Activated T-helper 1 cell treated with anti-CD3 and anti-CD28 coated beads, Interleukin-12 subunit alpha, Interleukin-12 subunit beta, Interleukin-2, Interleukin-4 antibody, amounts not matched to agents 30 ng/mL and 10 ng/mL and 1 ng/mL, durations not matched to agents 14 hours and 24 hours and 36 hours (primary cell): ENCODE data around the gene PCID2. TPM values are rescaled to one million over a fixed set of nuclear protein-coding genes. Genes with fewer than 3 reads are reported as not detected.

Source experiments
- DNase-seq: peaks from one replicate; pipeline ENCODE4 v3.0.0; 2021; ENCODE audit warnings: low spot score
- H3K27ac Mint-ChIP-seq: one replicate; pipeline ENCODE4 v1.8.0; 2021; ENCODE audit warnings: mild to moderate bottlenecking, mixed read lengths
- H3K27me3 Mint-ChIP-seq: one replicate; pipeline ENCODE4 v1.8.0; 2022; ENCODE audit warnings: mild to moderate bottlenecking, moderate library complexity, mixed read lengths; ENCODE audit not compliant: insufficient read depth
- H3K36me3 Mint-ChIP-seq: one replicate; pipeline ENCODE4 v1.8.0; 2021; ENCODE audit warnings: low read depth, mixed read lengths
- H3K4me1 Mint-ChIP-seq: one replicate; pipeline ENCODE4 v1.8.0; 2021; ENCODE audit warnings: low read depth, mixed read lengths
- H3K4me3 Mint-ChIP-seq: one replicate; pipeline ENCODE4 v1.8.0; 2021; ENCODE audit warnings: mild to moderate bottlenecking, moderate library complexity, mixed read lengths
- H3K9me3 Mint-ChIP-seq: one replicate; pipeline ENCODE4 v1.8.0; 2021; ENCODE audit warnings: mixed read lengths
- intact Hi-C: fragments of 100-400 bp; cut with micrococcal nuclease; formaldehyde crosslinking; loops from one replicate; pipeline ENCODE4 v1.15.1; 2024
- total RNA-seq: library from RNA; stranded (reverse); gene quantifications from 2 replicates; pipeline ENCODE4 v1.2.3, GENCODE V29; 2022

PCID2 gene
- total RNA-seq, 1 donor from 2014 or later = 71.5 TPM

DNA sequence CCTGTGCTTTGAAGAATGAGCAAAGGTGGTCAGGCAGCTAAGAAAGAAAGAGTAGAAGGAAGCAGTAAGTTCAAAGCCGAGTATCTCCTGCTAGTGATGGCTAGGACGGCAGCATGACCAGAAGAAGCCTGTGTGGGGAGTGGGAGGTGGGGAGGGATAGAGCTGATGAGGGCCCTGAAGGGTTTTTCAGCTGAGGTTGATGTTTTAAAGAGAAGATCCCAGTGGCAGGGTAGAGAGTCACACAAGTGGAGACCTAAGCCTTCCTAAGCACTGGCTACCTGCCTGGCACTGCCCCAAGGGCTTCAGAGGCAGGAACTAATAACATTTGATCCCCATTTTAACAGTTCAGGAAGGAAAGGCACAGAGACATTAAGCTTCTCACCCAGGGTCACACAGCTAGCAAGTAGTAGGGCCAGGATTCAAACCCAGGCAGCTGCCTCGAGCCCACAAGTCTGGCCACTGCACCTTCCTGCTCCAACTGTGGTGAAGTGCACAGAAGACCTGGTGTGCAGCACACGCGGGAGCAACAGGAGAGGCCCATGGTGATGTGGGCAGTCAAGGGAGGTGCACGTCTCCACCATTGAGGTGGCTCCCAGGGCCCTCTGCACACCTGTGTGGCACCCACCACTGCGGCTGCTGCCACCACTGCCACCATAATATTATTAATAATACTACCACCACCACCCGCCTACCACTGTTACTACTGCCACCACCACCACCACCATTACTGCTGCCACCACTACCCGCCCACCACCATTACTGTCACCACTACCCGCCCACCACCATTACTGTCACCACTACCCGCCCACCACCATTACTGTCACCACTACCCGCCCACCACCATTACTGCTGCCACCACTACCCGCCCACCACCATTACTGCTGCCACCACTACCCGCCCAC, 23.1 kb upstream of the PCID2 start:
- no peaks in the 10 kb centered on the region for H3K27me3 Mint-ChIP-seq
- H3K9me3 Mint-ChIP-seq = no peaks in the 10 kb centered on the region
- peak overlapping the region; percentile 49 for H3K27ac Mint-ChIP-seq
- no peak overlapping the region for H3K4me3 Mint-ChIP-seq
- peaks cover 59% of the 10 kb centered on the region for H3K36me3 Mint-ChIP-seq
- intact Hi-C loops = no loop called here
- peaks cover 20% of the 10 kb centered on the region for H3K4me1 Mint-ChIP-seq
- no peak for DNase-seq

DNA sequence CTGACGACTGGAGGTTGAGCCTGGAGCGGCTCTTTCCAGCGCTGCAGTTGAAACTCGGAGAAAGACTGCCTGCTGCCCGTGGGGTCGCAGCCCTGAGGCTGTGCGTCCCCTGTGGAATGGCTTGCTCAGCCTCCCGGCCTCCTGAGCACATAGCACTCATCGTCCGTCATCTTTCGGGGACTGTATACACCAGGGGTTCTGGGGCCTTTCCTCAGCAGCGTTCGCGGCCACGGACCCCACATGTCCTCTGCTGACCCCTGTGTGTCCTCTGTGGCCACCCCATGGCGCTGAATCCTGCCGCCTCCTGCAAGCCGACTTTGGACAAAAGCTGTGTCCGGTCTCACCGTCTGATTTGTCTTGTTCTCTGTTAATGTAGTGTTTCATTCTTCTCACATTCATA, 21.3 kb upstream of the PCID2 start:
- H3K4me3 Mint-ChIP-seq = no peak overlapping the region
- no peak for DNase-seq
- H3K27ac Mint-ChIP-seq = peak overlapping the region; percentile 8
- no peaks in the 10 kb centered on the region for H3K9me3 Mint-ChIP-seq
- peaks cover 20% of the 10 kb centered on the region for H3K4me1 Mint-ChIP-seq
- peaks cover 55% of the 10 kb centered on the region for H3K36me3 Mint-ChIP-seq
- intact Hi-C loops = no loop called here
- H3K27me3 Mint-ChIP-seq = no peaks in the 10 kb centered on the region

DNA sequence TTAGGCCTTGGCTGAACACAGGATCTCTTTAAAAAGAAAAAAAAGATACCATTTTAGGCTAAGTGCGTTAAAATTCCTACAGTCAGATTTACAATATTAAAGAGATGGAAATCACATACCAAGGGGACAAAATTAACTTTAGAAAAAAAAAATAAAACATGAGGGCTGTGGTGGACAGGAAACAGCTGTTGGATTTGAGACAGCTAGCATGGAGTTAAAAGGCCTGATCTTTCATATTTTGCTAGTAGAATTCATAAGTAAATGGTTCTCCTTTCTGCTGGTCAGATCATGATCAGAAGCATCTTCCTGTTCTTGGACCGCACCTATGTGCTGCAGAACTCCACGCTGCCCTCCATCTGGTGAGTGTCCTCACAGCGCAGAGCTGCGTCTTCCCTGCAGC, 20.7 kb upstream of the PCID2 start:
- Mint-ChIP-seq H3K36me3 (peaks cover 57% of the 10 kb centered on the region), H3K27me3 (no peaks in the 10 kb centered on the region), H3K4me1 (peaks cover 20% of the 10 kb centered on the region), H3K9me3 (no peaks in the 10 kb centered on the region), H3K27ac (no peak overlapping the region), H3K4me3 (no peak overlapping the region)
- no peak for DNase-seq
- intact Hi-C loops = no loop called here

DNA sequence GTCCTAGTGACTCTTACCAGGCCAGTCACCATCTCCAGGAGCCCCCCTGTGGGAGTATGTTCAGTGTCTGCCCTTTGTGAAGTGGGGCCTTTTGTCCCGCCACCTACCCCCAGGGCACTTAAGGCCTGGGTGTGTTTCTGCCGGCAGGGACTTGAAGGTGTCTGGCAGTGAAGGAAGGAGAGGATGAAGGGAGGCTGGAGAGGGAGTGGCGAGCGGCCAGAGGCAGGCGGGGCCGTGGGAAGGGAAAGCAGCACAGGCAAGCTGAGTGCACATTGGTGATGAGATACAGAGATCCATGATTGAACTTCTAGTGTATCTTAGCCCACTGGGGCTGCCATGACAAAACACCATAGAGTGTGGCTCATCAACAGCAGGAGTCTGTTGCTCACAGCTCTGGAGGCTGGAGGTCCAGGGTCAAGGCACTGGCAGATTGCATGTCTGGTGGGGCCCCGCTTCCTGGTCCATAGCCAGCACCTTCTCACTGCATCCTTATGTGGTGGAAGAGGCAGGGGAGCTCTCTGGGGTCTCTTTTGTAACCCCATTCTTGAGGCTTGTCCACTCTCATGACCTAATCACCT, 18.5 kb upstream of the PCID2 start:
- Mint-ChIP-seq H3K9me3 (no peaks in the 10 kb centered on the region), H3K4me3 (no peak overlapping the region), H3K27me3 (no peaks in the 10 kb centered on the region), H3K36me3 (peaks cover 49% of the 10 kb centered on the region), H3K27ac (no peak overlapping the region), H3K4me1 (peaks cover 21% of the 10 kb centered on the region)
- intact Hi-C loops = no loop called here
- DNase-seq = no peak

DNA sequence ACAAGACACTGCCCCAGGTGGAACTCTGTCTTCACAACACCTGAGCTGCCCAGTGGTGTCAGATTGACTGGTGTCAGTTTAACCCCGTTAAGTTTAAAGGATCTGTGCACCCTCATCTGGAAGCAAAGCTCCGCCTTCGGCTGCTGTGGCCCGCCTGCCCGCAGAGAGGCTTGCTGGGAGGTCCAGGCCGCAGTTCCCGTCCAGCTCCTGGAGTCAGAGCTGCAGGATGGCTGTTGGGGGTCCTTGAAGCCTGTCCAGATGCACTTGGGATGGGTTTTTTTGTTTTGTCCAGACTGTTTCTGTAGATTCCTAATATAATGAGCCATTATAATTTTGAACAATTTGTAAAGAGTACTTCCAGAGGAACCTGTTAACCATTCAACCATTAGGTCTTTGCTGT, 17.0 kb upstream of the PCID2 start:
- Mint-ChIP-seq H3K9me3 (no peaks in the 10 kb centered on the region), H3K27me3 (no peaks in the 10 kb centered on the region), H3K36me3 (peaks cover 46% of the 10 kb centered on the region), H3K4me1 (peaks cover 18% of the 10 kb centered on the region), H3K4me3 (no peak overlapping the region), H3K27ac (no peak overlapping the region)
- intact Hi-C loops = no loop called here
- no peak for DNase-seq

DNA sequence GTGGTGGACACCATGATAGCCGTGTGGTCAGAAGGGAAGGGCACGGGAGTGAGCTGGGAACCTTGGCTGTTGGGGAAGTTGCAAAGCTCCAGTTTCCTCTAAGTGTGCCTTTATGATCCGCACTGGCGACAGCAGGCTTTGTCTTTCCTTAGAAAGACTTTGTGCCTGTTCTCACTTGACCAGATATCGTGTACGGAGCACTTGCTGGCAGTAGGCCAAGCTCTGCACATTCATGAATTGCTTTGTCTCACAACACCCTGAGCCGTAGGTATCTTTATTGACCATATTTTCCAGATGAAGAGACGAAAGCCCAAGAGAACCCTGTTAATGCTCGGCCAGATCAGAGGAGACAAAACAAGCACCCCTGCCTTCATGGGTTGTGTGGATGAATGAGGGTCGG, 16.0 kb upstream of the PCID2 start:
- Mint-ChIP-seq H3K36me3 (peaks cover 43% of the 10 kb centered on the region), H3K4me3 (no peak overlapping the region), H3K27me3 (no peaks in the 10 kb centered on the region), H3K9me3 (no peaks in the 10 kb centered on the region), H3K4me1 (peaks cover 13% of the 10 kb centered on the region), H3K27ac (no peak overlapping the region)
- no peak for DNase-seq
- intact Hi-C loops = no loop called here

DNA sequence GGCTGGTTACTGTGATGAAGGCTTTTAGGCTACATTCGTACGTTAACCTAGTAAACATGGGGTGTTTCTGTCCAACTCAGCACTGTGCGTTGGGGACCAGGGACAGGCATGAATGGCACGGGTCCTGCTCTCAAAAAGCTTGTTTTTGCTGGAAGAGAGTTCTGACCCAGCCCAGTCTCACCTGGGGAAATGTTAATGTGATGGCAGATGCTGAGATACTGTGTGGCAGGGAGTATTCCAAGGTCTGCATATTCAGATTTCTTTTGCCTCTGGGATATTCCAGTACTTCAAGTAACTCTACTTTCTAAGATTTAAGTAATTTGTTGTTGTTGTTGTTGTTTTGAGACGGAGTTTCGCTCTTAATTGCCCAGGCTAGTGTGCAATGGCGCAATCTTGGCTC, 14.6 kb upstream of the PCID2 start:
- Mint-ChIP-seq H3K4me3 (no peak overlapping the region), H3K36me3 (peaks cover 35% of the 10 kb centered on the region), H3K9me3 (no peaks in the 10 kb centered on the region), H3K4me1 (peaks cover 13% of the 10 kb centered on the region), H3K27me3 (no peaks in the 10 kb centered on the region), H3K27ac (no peak overlapping the region)
- DNase-seq = no peak
- intact Hi-C loops = no loop called here

DNA sequence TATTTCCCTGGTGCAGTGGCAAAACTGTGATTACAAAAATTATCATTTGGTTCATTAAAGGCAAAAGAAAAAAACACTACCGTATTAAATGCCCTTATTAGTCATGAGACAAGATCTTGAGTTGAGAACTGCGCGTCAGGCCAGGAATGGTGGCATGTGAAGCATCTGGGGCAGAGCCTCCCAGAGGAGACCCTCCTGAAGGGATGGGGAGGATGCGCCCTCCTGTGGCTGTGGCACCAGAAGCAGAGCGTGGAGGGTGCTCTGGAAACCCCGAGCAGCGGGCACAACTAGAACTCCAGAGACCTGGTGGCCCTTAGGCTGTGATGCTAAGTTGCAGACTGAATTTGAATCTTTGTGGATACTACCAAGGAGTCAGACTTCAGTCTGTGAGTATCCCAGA, 12.4 kb upstream of the PCID2 start:
- Mint-ChIP-seq H3K9me3 (no peaks in the 10 kb centered on the region), H3K27ac (no peak overlapping the region), H3K27me3 (no peaks in the 10 kb centered on the region), H3K4me3 (no peak overlapping the region), H3K4me1 (peaks cover 13% of the 10 kb centered on the region), H3K36me3 (peaks cover 29% of the 10 kb centered on the region)
- DNase-seq = no peak
- intact Hi-C loops = no loop called here

DNA sequence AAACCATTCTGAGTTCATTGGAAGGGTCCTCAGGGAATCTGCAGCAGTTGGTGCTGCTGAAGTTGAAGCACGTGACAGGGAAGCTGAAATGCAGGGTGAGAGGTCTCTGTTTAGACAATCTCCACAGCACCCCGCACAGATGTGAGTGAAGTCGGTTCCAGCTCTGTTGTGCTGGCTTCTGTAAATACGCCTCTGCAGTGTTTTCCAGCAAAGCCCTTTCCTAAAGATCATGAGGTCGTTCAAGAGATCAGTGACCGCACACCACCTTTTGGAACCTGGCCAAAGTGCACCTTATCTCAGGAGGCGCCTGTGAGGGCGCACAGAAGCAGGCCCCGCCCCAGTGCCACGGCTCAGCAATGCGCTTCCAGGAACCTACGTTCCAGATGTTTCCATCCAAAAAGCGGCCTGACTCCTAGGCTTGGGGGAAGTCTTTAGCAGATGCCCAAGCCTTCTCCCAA, 11.7 kb upstream of the PCID2 start:
- H3K27ac Mint-ChIP-seq = no peak overlapping the region
- peaks cover 13% of the 10 kb centered on the region for H3K4me1 Mint-ChIP-seq
- no peak overlapping the region for H3K4me3 Mint-ChIP-seq
- peaks cover 28% of the 10 kb centered on the region for H3K36me3 Mint-ChIP-seq
- H3K9me3 Mint-ChIP-seq = no peaks in the 10 kb centered on the region
- no peak for DNase-seq
- H3K27me3 Mint-ChIP-seq = no peaks in the 10 kb centered on the region
- intact Hi-C loops = no loop called here

DNA sequence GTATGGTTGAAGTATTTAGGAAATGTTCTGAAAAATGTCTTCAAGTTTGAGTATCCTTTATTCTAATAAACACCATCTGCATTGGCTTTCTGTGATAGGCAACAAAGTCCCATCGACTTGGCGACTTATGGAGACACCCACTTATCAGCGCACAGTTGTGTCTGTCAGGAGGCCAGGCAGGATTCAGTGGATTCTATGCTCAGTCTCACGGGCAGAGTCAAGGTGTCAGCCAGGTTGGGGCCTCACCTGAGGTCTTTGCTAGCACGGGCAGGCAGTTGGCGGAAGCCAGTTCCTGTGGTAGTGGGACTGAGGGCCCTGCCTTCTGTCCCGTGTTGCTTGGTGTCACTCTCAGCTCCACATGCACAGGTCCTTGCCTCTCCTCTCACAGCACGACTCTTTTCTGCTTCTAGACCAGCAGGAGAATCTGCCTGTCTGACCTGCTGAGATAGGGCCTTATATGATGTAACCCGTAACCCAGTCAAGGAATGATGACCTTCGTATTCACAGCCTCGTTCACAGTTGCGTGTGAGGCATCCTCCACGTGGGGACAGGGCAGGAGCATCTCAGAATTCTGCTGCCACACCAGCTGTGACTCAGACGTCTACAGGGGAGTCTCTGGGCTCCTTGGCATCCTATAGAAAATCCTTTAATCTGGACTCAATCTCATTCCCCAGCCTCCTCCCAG, 10.9 kb upstream of the PCID2 start:
- no peaks in the 10 kb centered on the region for H3K27me3 Mint-ChIP-seq
- H3K36me3 Mint-ChIP-seq = peaks cover 23% of the 10 kb centered on the region
- H3K9me3 Mint-ChIP-seq = no peaks in the 10 kb centered on the region
- no peak for DNase-seq
- intact Hi-C loops = no loop called here
- H3K27ac Mint-ChIP-seq = no peak overlapping the region
- H3K4me3 Mint-ChIP-seq = no peak overlapping the region
- H3K4me1 Mint-ChIP-seq = peaks cover 13% of the 10 kb centered on the region

DNA sequence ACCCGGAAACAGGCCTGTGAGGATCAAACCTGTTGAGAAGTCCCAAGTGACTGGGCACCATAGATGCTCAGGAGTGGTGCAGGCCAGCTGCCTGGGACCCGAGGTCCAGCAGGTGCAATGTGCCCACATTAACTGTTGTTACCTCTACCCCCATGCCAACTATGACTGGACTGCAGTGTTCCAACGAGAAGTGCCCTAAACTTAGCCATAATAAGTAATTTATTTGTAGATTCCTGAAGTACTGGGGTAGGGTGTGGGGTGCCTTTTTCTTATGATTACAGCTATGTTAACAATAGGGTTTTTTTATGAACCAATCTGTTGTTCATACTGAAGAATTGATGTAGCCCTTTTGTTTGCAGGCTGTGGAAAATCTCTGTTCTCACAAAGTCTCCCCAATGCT, 10.1 kb upstream of the PCID2 start:
- H3K4me1 Mint-ChIP-seq = peaks cover 21% of the 10 kb centered on the region
- H3K4me3 Mint-ChIP-seq = no peak overlapping the region
- no peak for DNase-seq
- no peaks in the 10 kb centered on the region for H3K9me3 Mint-ChIP-seq
- H3K27ac Mint-ChIP-seq = no peak overlapping the region
- intact Hi-C loops = no loop called here
- H3K36me3 Mint-ChIP-seq = peaks cover 20% of the 10 kb centered on the region
- H3K27me3 Mint-ChIP-seq = no peaks in the 10 kb centered on the region

DNA sequence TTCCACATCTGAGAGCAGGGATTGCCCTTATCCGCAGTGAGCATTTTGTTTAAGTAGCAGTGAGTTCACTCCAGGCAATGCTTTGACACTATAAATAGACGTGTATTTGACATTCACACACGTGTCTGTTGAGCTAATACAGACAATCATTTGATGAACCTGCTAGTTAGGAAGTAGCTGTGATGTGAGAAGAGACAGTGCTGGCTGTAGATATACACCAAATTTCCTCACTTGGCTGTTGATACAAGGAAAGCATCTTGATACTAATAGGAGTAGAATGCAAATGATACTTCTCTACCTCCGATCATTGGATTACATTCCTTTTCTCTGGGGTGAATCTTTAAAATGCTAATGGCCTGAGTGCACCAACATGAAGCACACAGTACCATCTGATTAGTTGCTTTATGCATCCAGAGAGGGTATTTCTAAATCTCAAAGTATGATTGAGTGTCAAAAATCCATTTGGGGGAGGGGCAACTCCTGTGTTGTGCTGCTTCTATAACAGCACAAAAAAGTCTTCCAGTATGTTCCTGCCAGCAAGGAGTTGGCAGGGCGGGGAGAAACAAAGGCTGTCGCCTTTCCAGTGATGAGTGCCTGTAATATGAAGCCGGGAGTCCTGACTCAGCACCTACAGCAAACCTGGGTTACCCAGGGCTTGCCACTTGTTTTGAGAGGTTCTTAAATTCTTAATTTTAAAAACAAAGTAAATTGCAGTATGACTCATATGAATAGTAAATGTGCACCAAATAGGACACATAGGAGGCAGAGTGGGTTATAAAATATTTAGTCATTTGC, 8.0 kb upstream of the PCID2 start:
- Mint-ChIP-seq H3K27ac (no peak overlapping the region), H3K9me3 (no peaks in the 10 kb centered on the region), H3K4me1 (peaks cover 28% of the 10 kb centered on the region), H3K27me3 (no peaks in the 10 kb centered on the region), H3K36me3 (peaks cover 18% of the 10 kb centered on the region), H3K4me3 (no peak overlapping the region)
- DNase-seq = no peak
- intact Hi-C loops = no loop called here
